HL-60 (cell line): Measurements from ENCODE around the gene ST6GAL1.

Experiments
- DNase-seq, 2 experiments: peaks; one replicate each; pipeline ENCODE4 v3.0.0-alpha.2; 2010 to 2020; ENCODE audit warnings: low read depth in 1 of 2, low spot score in 1 of 2
- H3K27ac ChIP-seq: fragments of 250-450 bp; sonication (Bioruptor Pico); replicated peaks from 2 replicates; pipeline ENCODE4 v1.5.1; 2020; ENCODE audit warnings: mild to moderate bottlenecking, moderate library complexity
- H3K27me3 ChIP-seq: fragments of 250-450 bp; sonication (Bioruptor Pico); 2 replicates; pipeline ENCODE4 v1.5.1; 2021; ENCODE audit warnings: mild to moderate bottlenecking, moderate library complexity; ENCODE audit not compliant: insufficient read depth, poor library complexity, severe bottlenecking
- H3K4me3 ChIP-seq: replicated peaks from 2 replicates; pipeline ENCODE4 v1.5.1; 2011; ENCODE audit warnings: mild to moderate bottlenecking, control low read depth, low read length; ENCODE audit not compliant: insufficient read depth
- GABPA ChIP-seq: IDR thresholded peaks from 2 replicates; pipeline ENCODE4 v1.6.1; 2012; ENCODE audit warnings: low read depth
- POLR2AphosphoS5 ChIP-seq: IDR thresholded peaks from 2 replicates; pipeline ENCODE4 v1.6.1; 2012; ENCODE audit warnings: low read depth
- SPI1 ChIP-seq: IDR thresholded peaks from 2 replicates; pipeline ENCODE4 v1.6.1; 2012; ENCODE audit warnings: low read depth, mild to moderate bottlenecking, borderline replicate concordance
- TF ChIP-seq, protein P1 (sequence below): IDR thresholded peaks from one replicate; pipeline ENCODE4 v1.5.1; 2011; ENCODE audit warnings: low read length, control low read depth, inconsistent platforms; ENCODE audit not compliant: insufficient read depth
- TF ChIP-seq, protein P2 (sequence below): IDR thresholded peaks from 2 replicates; pipeline ENCODE4 v1.6.1; 2012; ENCODE audit warnings: low read depth; ENCODE audit not compliant: insufficient replicate concordance

Gene ST6GAL1

GRCh38 chr3:187079090-187080022 is 149.0 kb downstream of the ST6GAL1 start:
- no peak for DNase-seq
- Histone ChIP-seq H3K27me3 (no peaks in the 10 kb centered on the region), H3K27ac (no peak overlapping the region), H3K4me3 (no peak overlapping the region)
- no peak for TF ChIP-seq POLR2AphosphoS5
- TF ChIP-seq, protein P1, sequence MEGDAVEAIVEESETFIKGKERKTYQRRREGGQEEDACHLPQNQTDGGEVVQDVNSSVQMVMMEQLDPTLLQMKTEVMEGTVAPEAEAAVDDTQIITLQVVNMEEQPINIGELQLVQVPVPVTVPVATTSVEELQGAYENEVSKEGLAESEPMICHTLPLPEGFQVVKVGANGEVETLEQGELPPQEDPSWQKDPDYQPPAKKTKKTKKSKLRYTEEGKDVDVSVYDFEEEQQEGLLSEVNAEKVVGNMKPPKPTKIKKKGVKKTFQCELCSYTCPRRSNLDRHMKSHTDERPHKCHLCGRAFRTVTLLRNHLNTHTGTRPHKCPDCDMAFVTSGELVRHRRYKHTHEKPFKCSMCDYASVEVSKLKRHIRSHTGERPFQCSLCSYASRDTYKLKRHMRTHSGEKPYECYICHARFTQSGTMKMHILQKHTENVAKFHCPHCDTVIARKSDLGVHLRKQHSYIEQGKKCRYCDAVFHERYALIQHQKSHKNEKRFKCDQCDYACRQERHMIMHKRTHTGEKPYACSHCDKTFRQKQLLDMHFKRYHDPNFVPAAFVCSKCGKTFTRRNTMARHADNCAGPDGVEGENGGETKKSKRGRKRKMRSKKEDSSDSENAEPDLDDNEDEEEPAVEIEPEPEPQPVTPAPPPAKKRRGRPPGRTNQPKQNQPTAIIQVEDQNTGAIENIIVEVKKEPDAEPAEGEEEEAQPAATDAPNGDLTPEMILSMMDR, result no peak
- TF ChIP-seq, protein P2, sequence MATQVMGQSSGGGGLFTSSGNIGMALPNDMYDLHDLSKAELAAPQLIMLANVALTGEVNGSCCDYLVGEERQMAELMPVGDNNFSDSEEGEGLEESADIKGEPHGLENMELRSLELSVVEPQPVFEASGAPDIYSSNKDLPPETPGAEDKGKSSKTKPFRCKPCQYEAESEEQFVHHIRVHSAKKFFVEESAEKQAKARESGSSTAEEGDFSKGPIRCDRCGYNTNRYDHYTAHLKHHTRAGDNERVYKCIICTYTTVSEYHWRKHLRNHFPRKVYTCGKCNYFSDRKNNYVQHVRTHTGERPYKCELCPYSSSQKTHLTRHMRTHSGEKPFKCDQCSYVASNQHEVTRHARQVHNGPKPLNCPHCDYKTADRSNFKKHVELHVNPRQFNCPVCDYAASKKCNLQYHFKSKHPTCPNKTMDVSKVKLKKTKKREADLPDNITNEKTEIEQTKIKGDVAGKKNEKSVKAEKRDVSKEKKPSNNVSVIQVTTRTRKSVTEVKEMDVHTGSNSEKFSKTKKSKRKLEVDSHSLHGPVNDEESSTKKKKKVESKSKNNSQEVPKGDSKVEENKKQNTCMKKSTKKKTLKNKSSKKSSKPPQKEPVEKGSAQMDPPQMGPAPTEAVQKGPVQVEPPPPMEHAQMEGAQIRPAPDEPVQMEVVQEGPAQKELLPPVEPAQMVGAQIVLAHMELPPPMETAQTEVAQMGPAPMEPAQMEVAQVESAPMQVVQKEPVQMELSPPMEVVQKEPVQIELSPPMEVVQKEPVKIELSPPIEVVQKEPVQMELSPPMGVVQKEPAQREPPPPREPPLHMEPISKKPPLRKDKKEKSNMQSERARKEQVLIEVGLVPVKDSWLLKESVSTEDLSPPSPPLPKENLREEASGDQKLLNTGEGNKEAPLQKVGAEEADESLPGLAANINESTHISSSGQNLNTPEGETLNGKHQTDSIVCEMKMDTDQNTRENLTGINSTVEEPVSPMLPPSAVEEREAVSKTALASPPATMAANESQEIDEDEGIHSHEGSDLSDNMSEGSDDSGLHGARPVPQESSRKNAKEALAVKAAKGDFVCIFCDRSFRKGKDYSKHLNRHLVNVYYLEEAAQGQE, result no peak
- TF ChIP-seq SPI1, result no peak
- no peak for TF ChIP-seq GABPA

DNA sequence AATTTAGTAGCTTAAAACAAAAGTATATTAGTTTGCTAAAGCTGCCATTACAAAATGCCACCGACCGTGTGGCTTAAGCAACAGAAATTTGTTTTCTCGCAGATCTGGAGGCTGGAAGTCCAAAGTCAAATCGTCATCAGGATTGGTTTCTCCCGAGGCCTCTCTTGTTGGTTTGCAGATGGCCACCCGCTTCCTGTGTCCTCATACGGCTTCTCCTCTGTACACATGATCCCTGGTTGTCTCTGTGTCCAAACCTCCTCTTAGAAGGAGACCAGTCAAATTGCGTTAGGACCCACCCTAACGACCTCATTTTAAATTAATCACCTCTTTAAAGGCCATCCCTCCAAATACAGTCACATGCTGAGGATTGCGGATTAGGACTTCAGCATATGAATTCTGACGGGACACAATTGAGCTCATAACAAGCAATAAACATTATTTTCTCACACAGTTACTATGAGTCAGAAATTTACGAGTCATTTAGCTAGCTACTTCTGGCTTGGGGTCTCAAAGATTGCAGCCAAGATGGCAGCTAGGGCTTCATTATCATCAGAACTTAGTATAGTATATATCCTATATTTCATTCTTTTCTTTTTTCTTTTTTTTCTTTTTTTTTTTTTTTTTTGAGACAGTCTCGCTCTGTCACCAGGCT is 150.6 kb downstream of the ST6GAL1 start:
- no peak overlapping the region for H3K4me3 ChIP-seq
- H3K27ac ChIP-seq, result no peak overlapping the region
- TF ChIP-seq POLR2AphosphoS5 (no peak), SPI1 (no peak), GABPA (no peak)
- TF ChIP-seq, protein P2, result no peak
- TF ChIP-seq, protein P1, result no peak
- no peaks in the 10 kb centered on the region for H3K27me3 ChIP-seq
- DNase-seq, result no peak

DNA sequence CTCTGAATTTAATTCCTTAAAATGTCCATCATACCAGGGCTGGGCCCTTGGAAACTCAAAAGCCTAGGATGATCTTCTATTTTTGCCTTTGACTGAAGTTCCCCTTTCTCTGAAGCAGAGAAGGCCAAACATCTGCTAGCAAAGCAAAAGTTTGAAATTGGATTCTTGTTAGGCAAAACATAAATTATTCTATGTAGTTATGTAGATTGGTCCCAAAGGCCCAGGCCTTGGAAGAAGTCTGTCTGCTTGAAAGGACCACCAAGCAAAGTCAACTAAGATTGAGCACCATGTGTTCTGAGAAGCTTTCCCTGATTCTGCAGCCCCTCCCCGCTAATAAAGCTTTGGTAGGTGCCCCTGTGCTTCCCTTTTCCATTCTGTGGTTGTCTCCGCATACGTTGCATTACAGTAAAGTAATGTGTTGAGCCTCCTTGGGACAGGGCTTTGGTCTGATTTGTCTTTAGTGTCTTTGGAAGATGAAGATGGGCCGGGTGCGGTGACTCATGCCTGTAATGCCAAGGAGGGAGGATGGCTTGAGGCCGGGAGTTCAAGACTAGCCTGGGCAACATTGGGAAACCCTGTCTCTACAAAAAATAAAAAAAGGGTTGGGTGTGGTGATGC is 152.5 kb downstream of the ST6GAL1 start:
- Histone ChIP-seq H3K4me3 (no peak overlapping the region), H3K27me3 (no peaks in the 10 kb centered on the region), H3K27ac (peak overlapping the region; percentile 21)
- TF ChIP-seq POLR2AphosphoS5 (no peak), SPI1 (no peak; the same call in 1 of the 2 replicates), GABPA (no peak)
- TF ChIP-seq, protein P2, result no peak
- TF ChIP-seq, protein P1, result no peak
- DNase-seq, result peak in 1 of 2 experiments; percentile 66
